Activated CD4-positive, CD25-positive, alpha-beta regulatory T cell (primary cell): ENCODE results near the gene CCDC102A.
"Not testable (repeated sequence)": the region's sequence is repeated elsewhere in the genome, so short reads cannot be mapped to it uniquely, and the experiment has no call there.

ENCODE experiments used
- DNase-seq, 4 experiments: peaks; one replicate each; lab custom pipeline; 2025; lab: John Stamatoyannopoulos, UW

Gene CCDC102A

DNA sequence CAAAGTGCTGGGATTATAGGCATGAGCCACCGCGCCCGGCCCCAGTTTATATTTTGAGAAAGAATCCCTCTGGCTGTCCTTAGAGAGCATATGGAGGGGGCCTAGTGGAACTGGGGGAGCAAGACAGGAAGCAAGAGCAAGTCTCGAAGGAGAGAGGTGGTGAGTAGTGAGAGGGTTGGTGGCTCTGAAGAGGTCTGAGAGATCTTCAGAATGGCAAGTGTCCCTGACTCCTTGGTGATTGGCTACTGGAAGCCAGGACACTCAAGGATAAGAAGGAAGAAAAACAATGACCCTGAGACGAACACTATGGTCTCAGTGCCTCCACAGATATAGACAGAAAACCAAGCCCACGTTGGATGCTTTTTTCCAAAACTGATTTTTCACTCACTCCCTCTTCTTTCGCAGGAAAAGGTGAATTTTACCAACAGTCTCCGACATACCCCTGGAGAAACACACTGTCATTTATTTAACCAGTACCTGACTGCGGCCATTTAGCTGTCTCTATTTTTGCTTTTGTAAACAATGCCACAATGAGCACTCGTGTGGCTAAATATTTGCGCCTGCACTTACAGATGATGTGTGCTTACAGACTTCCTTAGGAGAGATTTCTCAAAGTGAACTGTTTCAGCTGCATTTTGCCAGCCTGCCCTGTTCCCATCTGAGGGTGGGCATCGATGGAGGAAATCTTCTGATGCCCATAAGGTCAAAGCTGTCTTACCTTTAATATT is 34.2 kb downstream of the CCDC102A start:
- no peak for DNase-seq

DNA sequence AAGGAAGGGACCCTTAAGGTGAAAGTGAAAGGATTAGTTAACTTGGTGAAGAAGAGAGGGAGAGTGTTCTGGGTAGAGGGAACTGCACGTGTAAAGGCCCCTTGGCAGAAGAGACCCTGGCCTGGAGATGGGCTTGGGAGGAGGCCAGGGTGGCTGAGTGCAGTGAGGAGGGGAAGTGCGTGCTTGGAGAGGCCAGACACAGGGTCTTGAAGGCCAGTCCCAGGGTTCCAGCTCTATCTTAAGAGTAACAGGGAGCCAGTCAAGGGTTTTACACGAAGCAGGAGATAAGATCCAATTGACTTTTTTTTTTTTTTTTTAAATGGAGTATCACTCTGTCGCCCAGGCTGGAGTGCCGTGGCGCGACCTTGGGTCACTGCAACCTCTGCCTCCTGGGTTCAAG is 34.9 kb downstream of the CCDC102A start:
- no peak for DNase-seq

DNA sequence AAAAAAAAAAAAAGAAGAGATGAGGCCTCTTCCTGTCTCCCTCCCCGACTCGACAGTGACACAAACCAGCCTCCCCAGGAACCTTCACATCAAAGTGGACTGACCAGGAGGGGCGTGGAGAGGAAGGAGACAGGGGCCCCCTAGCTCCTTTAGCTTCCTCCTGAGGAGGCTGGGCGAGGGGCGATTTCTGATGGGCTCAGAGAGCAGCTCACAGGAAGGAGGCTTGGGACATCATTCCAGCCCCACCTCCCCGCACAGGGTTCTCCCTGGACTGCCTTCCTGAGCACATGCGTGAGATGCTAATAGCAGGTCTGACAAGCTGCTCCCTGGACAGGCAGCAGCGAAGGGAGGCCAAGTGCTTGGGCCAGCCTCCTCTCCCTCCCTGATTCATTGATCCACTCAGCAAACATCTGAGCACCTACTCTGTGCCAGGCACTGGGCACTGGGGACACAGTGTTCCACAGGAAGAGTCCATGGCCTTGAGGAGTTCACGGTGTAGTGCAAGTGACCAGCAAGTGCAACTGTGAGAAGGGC is 35.7 kb downstream of the CCDC102A start:
- DNase-seq = no peak

DNA sequence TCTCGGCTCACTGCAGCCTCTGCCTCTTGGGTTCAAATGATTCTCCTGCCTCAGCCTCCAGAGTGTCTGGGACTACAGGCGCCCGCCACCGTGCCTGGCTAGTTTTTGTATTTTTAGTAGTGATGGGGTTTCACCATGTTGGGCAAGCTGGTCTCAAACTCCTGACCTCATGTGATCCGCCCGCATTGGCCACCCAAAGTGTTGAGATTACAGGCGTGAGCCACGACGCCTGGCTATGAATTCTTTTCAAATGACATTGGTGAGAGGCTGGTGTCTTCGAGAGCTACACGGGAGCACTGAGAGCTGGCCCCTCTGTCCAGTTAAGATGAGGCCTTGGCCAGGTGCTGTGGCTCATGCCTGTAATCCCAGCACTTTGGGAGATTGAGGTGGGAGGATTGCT is 36.4 kb downstream of the CCDC102A start:
- not testable (repeated sequence) for DNase-seq

DNA sequence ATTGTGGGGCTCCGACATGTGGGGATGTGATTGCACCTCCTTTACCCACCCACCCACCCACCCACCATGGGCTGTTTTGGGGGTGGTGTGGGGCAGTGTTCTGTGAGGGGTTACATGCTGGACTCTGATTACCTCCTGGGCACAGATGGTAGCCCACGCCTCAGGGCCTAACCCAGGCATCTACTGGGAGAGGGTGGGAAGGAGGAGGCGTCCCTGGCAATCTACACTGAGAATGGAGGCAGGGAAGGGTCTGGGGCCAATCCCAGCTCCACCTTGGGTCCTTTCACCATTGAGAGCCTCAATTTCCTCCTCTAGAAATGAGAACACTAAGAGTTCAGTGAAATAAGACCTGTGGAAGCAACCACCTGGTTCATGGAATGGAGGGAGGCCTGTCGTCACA is 38.3 kb downstream of the CCDC102A start:
- no peak for DNase-seq

DNA sequence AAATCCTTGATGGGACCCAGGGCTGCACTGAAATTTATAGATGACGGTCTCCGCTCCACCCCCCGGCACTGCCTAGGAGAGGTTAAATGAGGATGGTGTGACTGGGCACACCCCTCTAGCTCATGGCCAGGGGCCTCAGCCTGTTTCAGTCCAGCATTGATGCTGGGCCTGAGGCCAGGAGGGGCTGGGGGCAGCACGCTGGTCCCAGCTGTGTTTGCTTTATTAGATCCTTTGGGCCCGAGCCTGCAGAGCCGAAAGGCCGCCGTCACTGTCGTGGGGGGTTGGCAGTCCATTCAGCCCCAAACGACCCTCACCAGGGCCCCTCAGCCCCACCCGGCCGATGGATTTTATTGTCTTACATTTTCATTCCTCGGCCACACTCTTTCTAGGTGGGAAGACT is 39.2 kb downstream of the CCDC102A start:
- no peak for DNase-seq

DNA sequence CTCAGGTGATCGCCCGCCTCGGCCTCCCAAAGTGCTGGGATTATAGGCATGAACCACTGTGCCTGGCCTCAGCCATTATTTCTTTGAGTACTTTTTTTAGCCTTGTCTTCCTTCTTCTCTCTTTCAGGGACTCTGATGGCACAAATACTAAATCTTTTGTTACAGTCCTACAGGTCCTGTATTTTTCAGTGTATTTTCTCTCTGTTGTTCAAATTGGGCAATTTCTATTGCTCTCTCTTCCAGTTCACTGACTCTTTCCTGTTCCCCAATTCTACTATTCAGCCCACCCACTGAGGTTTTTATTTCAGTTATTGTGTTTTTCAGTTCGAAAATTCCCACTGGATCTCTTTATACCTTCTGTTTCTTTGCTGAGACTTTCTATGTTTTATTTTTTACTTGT is 42.6 kb downstream of the CCDC102A start:
- no peak for DNase-seq

DNA sequence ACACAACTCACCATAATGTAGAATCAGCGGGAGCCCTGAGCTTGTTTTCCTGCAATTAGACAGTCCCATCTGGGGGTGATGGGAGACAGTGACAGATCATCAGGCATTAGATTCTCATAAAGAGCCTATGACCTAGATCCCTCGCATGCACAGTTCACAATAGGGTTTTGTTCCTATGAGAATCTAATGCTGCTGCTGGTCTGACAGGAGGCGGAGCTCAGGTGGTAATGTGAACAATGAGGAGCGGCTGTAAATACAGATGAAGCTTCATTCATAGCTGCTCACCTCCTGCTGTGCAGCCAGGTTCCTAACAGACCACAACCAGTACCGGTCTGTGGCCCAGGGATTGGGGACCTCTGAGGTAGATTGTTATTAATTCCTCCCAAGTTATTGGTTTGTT is 47.1 kb downstream of the CCDC102A start:
- DNase-seq = no peak

DNA sequence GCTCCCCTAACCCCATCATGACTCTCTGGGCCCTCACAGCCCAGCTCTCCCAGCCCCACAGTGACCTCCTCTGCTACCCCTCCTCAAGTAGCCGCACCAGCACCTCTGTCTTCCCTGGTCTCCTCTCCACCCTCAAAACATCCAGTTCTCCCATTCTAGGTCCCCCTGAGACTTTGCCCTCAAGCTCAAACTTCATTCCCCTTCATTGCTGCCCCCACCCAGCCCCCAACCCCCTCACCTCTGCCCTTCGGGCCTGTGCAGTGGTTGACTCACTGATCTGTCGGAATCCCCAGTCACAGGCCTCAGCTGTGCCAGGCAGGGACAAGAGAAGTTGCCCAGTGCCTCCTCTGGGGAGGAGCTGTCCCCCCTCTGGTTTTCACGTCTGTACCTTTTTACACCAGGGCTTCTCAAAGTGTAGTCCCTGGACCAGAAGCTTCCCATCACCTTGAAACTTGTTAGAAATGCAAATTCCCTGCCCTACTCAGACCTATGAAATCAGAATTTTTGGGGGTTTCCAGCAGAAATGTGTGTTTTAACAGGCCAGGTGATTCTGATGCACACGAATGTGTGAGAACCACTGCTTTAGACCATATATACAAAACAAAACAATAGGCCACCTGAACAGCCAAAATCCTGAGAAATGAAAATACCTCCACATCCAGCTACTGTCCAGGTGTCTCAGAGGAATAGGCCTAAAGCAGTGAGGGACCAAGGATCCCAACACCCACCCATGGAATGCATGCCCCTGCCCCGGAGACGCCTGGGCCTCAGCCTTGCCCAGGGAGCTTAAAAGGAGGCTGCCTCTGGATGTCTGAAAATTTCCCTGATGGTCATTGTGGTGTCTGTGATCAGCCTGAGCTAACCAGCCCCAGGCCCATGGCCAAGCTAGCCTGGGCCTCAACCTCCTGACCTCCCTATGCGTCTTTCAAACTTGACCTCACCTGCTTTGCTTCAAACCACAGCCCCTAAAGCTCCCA is 49.2 kb downstream of the CCDC102A start:
- no peak for DNase-seq

DNA sequence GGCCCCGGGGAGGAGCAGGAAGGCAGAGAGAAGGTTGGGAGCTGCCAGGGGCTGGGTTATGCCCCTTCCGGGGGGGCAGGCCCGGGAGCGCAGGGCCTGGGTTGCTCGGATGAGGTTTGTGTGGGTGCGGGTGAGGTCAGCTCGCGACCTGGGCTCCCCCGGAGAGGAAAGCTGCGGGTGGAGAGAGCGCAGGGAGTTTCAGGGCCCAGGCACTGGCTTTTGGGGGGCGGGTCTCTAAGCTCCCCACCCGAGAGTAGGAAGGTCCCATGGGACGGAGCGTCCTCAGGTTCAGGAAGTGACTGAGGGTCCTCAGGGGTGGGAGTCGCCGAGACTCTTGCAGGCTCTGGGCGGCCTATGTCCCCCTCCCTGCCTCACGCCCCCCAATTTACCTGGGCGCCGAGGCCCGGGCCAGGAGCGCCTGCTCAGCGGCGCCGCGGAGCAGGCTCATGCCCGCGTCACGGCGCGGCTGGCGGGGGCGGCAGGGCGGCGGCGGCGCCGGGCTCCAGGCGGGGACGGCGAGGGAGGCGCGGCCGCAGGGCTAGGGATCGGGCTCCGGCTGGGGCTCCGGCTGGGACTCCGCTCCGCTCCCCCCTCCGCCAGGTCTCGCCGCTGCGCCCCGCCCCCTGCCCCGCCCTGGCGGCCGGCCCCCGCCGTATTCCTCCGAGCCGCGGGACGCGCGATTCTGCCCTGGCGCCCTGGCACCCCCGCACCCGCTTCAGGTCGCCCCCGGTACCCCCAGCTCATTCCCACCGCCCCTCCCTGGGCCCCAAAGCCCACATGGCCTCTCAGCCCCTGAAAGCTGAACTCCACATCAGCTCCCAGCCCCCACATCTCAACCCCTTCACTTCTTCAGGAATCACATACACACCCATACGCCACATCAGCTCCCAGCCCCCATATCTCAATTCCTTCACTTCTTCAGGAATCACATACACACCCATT is 50.2 kb downstream of the CCDC102A start, which contains the start of gene DOK4:
Gene DOK4, minus strand, starts transcription at position 578 of the 942 bp plus-strand sequence. CDS start 6,986 bp downstream, outside the sequence.
- DNase-seq = peak; percentile 60 to 65 (median 62)

DNA sequence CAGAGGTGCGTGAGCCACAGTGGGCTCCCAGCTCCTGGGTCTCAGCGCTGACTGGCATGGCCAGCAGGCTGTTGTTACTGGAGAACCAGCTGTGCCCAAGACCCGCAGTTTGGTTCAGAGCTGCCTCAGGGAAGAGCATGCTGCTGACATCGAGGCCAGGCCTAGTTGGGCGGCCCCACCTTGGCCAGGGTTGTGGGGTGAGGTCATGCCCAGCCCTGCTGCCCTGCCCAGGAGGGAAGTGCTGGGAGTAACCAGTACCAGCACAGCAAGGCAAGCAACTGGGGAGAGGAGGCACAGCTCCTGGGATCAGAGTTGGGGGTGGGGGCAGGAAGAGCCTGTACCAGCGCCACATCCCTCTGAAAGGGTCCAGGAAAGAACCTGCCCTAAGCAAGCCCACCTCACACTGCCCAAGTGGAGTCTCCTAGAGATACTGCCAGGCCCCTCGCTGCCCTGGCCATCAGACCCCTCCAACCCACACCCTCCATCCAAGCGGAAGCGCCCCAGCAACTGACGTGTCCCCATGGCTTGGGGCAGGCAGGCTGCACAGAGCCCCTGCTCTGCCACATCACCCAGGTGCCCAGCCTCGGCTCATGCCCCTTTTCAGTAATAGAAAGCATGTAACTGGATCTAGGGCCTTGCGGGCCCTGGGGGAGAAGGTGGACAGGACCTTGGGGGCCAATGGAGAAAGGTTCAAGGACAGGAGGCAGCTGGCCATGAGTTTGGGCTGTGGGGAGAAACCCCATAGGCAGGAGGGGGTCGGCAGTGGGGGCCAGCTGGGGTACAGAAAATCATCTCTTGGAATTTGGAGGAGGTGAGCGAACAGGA is 51.1 kb downstream of the CCDC102A start:
- DNase-seq = no peak

DNA sequence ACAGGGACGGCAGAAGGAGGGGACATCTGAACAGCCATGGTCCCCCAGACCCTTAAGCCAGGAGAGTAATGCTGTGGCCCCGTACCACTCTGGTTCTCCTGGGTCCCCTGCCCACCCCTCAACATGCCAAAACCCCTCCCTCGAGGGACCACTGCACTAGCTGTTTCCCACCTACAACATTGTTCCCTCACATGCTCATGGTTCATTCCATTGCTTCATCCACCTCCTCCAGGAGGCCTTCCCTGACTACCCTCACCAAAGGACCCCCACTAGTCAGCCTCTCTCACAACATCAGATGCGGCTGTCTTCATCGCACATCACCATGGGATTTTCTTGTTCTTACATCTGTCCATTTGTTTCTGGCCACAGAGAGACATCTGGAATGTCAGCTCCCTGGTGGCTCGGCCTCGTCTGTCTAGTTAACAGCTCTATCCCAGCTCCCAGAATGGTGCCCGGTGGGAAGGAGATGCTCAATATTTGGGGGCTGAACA is 51.8 kb downstream of the CCDC102A start:
- no peak for DNase-seq

DNA sequence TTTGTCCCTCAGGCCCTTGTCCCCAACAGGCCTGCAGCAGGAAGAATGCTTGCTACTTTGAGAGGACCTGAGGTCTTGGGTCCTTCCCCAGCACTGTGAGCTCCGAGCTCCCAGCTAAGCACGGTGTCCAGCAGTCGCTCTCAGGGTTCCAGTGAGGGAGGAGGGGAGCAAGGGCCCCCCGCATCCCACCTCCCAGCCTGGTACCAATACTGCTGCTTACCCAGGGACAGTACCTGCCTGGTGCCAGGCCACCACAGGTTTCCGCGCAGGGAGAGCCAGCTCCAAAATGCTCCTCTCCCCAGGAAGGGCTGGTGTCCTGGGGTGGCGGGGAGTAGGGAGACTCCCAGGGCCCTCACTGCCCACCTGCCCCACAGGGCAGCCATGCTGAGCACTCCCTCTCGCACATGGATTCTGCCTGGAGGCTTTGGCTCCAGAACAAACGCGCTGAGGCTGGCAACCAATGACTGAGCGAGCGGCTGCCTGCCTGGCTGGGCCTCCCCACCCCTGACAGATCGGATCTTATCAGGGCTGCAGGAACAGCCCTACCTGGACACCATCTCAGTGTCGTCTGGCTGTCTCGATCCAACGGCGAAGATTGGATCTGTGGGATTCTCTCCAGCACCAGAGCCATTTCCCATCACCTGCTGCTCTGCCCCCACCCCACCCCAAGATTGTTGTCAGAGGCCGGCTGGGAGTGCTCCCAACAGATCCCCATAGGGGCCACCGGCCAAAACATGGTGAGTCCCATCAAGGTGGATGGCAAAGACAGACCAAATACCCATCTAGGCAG is 52.5 kb downstream of the CCDC102A start:
- no peak for DNase-seq

DNA sequence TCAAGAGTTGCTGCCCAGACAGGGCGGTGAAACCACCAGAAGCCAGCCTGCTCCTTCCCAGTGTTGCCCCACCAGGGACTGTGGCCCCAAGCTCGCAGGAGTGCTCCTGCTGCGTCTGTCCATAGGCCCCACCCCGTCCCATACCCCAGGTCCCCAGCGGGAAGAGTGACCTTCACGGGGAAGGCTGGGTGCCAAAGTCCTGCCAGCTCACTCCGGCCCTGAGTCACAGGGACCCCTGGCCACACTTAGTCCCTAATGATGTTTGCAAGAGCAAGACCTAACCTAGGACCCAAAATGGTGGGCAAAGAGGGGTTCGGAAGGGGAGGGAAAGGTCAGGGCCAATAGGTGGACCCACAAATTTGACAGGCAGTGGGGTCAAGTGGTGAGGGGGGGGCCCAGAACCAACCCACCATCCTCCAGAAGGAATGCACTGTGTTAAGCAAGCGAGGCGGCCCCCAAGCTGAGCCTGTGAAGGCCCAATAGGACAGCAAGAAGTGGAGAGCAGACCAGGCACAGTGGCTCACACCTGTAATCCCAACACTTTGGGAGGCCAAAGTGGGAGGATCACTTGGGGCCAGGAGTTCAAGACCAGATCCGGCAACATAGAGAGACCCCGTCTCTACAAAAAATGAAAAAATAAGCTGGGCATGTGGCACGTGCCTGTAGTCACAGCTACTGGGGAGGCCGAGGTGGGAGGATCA is 53.4 kb downstream of the CCDC102A start:
- no peak for DNase-seq

DNA sequence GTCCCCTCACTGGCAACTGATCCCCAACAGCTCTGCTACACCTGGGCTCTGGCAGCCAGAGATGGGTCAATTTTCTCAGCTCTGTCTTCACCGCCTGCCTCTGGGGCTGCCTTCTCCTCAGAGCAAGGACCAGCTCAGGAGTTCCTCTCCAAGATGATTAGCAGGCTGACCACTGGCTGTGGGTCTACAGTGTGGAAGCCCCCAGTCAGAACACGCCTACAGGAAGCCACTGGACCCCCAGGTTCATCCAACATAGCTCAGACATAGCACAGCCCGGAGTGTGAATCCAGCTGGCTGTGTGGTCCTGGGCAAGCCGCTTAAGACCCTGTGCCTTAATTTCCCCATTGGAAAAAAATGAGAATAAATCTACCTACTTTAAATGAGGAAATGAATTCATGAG is 55.0 kb downstream of the CCDC102A start:
- no peak for DNase-seq

DNA sequence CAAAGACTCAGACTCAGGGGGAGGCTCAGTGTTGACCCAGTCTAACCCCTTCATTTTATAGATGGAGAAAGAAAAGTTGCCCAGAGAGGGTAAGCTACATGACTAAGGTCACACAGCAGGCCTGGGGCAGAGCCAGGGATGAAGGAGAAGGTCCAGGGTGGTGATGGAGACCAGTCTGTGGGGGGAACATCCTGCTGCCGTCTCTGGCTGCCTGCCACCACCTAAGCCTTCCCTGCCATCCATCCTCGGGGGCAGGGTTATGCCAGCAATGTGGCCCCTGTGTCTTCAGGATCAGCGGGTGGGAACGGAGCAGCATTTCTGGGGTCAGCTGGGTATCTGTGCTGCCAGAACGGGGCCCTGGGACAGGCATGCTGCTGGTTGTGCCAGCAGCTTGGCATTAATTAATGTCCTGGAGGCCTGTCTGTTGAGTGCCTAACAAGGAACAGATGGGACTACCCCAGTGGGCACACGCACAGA is 55.6 kb downstream of the CCDC102A start:
- DNase-seq = no peak

DNA sequence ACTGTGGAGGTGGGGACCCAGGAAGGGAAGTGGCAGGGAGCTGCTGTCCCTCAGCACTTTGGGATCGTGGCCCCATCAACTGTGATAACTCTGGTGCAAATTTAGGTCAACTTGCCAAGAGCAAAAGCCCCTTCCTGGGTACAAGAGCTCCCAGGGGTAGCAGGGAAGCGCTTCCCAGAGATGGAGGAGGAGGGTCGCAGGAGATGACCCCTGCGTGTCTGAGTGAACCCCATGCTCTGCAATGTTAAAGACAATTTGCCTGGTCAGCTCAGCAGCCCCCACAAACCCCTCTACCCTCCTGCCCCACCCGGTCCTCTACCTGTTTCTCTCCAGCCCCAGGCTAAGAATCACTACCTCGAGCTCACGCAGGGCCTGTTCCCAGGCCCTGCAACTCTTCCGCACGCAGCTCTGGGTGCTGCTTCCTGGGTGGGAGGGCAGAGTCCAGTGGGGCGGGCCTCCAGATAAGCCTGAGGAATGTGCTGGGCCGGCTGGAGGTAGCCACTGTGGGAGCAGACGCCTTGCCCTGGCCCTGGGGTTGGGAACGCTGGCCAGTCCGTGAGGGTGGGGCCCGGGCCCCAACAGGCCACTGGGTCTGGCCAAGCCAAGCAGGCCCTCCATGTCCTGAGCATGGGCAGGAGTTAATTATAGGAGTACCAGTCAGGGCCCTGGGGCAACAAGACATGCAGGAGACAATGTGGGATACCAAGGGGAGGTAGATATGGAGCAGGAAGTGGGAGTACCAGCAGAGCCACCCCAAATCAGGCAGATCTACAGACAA is 56.2 kb downstream of the CCDC102A start:
- no peak for DNase-seq
